NCI-H146 treated with DMSO at 0.1 percent for 48 hours (cell line): Measurements from ENCODE around the gene SPTSSB.

Source experiments
- DNase-seq: peaks from one replicate; lab custom pipeline; 2025; ENCODE audit not compliant: unreplicated experiment; lab: John Stamatoyannopoulos, UW

SPTSSB gene, protein sequence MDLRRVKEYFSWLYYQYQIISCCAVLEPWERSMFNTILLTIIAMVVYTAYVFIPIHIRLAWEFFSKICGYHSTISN

GRCh38 chr3:161371441-161372320 lies at the start of gene SPTSSB:
TSS of gene SPTSSB (minus strand) at chr3:161371517. CDS start at chr3:161346323, 25,194 bp downstream.
- peak; percentile 68 for DNase-seq

- peak; percentile 79 for DNase-seq
These were observed 49.4 kb upstream of the SPTSSB start for GRCh38 chr3:161420746-161421145.

DNA sequence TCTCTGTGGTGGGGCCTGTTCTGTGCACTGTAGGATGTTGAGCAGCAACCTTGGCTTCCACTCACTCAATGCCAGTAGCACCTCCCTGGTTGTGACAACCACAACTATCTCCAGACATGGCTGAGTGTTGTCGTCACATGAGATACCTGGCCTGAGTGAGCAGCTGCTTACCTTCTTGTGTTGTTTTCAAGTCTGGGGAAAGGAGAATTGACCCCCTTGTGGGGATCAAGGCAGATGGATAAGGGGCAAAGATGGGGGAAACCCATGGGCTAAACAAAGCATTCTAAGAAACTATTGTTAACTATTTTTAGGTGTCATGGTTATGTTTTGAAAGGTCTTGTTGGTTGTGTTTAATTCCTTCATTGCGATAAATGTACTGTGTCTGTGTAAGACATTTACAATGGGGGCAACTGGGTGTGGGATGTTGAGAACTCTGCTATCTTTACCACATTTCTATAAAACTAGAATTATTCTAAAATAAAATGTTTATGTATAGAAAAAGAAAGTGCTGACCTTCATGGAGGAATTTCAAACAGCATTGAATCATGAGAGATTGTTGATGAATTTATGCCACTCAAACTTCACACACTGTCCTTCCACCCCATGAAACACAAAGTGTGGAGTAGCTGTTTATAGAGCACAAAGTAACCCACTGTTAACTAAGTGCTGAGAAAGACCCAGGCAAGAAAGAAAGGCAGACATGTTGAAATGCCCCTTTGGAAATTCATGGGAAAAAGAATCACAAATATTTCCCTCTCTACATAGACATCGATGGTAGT lies 48.4 kb upstream of the SPTSSB start:
- no peak for DNase-seq

GRCh38 chr3:161415506-161416231 lies 44.4 kb upstream of the SPTSSB start:
- no peak for DNase-seq

- no peak for DNase-seq
These were observed 43.6 kb upstream of the SPTSSB start for GRCh38 chr3:161414907-161415306.

DNA sequence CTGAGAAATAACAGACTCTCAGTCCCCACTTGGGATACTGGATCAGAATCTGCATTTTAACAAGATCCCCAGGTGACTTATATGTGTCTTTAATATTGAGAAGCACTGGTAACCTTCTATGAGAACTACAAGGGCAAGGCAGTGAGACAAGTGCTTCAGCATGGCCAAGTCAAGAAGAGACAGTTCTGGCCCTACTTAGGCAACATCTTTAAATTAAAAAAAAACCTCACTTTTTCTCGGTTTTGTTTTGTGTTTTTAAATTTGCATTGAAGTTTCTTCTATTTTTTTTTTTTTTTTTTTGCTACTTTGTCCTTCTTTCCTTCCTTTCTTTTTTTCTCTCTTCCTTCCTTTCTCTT lies 42.5 kb upstream of the SPTSSB start:
- no peak for DNase-seq

DNA sequence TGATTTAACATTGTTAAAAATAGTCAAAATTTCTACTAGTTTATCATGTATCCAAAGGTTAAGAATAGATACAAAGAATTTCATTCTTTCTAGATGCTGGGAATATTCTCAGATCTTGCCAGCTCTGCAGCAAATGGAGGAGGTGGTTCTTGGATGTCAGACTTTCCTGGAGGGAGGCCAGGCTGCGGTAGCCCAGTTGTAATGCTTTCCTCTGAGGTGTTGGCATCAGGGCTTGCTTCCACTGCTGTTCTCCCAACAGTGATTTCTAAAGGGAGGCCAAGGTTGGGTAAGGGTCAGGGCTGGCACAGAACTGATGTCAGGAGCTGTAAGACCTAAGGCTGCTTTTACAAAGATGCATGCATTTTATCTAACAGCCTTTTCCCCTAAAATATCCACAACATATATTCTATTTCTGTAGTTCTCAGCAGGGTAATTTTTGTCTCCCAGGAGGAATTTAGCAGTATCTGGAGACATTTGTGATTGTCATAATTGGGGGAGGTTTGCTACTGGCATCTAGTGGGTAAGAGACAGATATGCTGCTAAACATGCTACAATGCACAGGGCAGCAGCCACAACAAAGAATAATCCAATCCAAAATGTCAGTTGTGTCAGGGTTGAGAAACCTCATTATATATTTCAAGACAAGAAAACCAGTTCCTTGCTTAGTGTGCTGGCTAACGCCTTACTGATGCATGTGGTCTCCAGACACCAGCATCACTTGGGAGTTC lies 42.0 kb upstream of the SPTSSB start:
- DNase-seq: no peak

GRCh38 chr3:161412123-161412522 lies 40.8 kb upstream of the SPTSSB start:
- no peak for DNase-seq

DNA sequence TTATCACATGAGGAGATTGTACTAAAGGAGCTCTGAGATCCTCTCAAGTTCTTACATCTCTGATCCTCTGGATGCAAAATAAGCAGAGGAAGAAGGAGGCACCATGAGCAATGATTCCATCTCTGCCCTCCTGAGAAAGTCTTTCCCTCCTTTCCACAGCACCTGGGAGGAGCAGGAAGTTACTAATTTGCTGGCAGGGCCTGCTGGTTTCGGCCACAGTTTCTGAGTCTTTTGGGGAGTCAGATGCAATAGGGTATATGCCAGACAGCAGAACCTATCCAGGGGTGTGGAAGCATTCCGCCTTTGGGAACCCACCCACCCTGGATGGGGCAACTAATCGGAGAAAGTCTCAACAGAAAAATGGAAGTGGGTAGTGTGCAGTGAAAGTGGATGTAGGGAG lies 38.5 kb upstream of the SPTSSB start:
- no peak for DNase-seq

- peak; percentile 69 for DNase-seq
These were observed 37.8 kb upstream of the SPTSSB start for GRCh38 chr3:161409069-161409468.

GRCh38 chr3:161406594-161407555 lies 35.6 kb upstream of the SPTSSB start:
- no peak for DNase-seq

GRCh38 chr3:161405836-161406235 lies 34.5 kb upstream of the SPTSSB start:
- DNase-seq: no peak

DNA sequence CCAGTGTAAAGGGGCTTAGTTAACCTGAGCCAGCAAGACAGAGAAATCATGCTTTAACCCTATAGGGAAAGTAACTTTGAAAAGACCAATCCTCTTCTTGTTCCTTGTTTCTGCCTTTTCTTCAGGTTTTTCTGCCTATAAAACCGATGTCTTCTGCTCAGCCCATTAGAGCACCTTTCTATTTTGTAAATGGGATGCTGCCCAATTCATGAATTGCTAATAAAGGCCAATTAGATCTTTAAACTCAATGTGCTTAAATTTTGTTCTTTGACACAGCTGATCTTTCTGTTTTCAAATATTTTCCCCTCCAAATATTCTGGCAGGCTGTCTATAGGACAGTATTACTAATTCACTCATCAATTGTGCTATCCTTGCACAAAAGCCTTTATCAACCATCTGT lies 33.8 kb upstream of the SPTSSB start:
- DNase-seq: no peak

GRCh38 chr3:161403251-161403650 lies 31.9 kb upstream of the SPTSSB start:
- no peak for DNase-seq

GRCh38 chr3:161401389-161401788 lies 30.1 kb upstream of the SPTSSB start:
- no peak for DNase-seq

DNA sequence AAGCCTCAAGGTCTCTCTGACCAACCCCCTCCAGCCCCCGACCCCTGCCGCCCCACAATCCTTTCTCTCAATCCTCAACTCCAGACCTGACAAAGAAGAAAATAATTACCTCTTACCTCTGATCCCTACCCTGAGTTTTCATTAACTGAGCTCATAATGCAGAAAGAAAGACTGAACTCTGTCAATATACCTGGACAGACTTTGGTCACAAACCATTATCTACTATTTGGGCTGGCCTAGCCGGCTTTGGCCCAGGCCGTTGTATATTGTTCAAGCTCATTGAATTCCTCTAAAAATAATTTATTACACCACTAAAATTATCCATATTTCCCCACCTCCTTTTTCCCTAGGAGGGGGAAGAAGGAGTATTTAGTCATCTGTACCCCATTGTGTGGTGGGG lies 29.3 kb upstream of the SPTSSB start:
- DNase-seq: no peak

- no peak for DNase-seq
These were observed 24.0 kb upstream of the SPTSSB start for GRCh38 chr3:161395115-161396012.

GRCh38 chr3:161393803-161394202 lies 22.5 kb upstream of the SPTSSB start:
- no peak for DNase-seq

DNA sequence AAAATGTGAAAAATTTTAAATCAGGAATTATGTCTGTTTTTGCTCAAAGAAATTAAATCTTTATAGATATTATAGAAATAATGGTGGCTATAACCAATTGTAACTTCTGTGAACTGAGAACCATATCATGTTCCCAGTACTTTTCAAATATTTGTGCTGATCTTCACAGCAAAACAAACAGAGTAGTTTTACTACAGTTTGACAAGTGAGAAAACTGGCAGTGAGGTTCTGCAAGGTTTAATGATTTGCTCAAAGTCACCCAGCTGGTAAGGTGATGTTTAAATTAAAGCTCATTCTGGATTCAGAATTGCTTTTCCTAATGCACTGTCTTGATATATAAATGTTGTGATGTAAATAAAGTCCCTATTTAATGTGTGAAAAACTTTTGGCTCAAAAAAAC lies 22.0 kb upstream of the SPTSSB start:
- DNase-seq: no peak
